Keratinocyte (primary cell): Measurements from ENCODE around the gene SNRK. TPM values are rescaled to one million over a fixed set of nuclear protein-coding genes. Genes with fewer than 3 reads are reported as not detected.

Experiments used
- DNase-seq: peaks from one replicate; pipeline ENCODE4 v3.0.0-alpha.2; 2011; ENCODE audit warnings: low read depth, missing footprints, low spot score
- FAIRE-seq: peaks from 2 replicates; lab custom pipeline; 2011; peaks lifted over from hg19 to GRCh38; lab: Jason Lieb, UNC
- H2AFZ ChIP-seq: 2 replicates; pipeline ENCODE4 v1.6.0; 2012; ENCODE audit warnings: low read length, control low read depth, inconsistent platforms; ENCODE audit not compliant: control insufficient read depth
- H3K27ac ChIP-seq: 2 replicates; pipeline ENCODE4 v1.5.1; 2011; ENCODE audit warnings: low read length; ENCODE audit not compliant: control insufficient read depth, insufficient read depth
- H3K27me3 ChIP-seq: 3 replicates; pipeline ENCODE4 v1.6.0; 2011; ENCODE audit warnings: low read length; ENCODE audit not compliant: control insufficient read depth, insufficient read depth; ENCODE audit errors: extremely low read depth
- H3K36me3 ChIP-seq, 2 experiments: 2 replicates in 1 of 2; 3 replicates in 1 of 2; pipeline ENCODE4 v1.5.1; 2011; ENCODE audit warnings: low read length in 2 of 2, mild to moderate bottlenecking in 1 of 2; ENCODE audit not compliant: control insufficient read depth in 2 of 2, insufficient read depth in 2 of 2; ENCODE audit errors: extremely low read depth in 1 of 2
- H3K4me1 ChIP-seq: 3 replicates; pipeline ENCODE4 v1.5.1; 2011; ENCODE audit warnings: low read length; ENCODE audit not compliant: control insufficient read depth, insufficient read depth; ENCODE audit errors: extremely low read depth
- H3K4me2 ChIP-seq: 3 replicates; pipeline ENCODE4 v1.6.0; 2011; ENCODE audit warnings: low read depth, low read length; ENCODE audit not compliant: control insufficient read depth, insufficient read depth; ENCODE audit errors: extremely low read depth
- H3K4me3 ChIP-seq, 3 experiments: fragments of 200-600 bp in 1 of 3; sonication (generic) in 1 of 3; 2 replicates in 2 of 3; 3 replicates in 1 of 3; pipeline ENCODE4 v1.5.1; 2011 to 2016; ENCODE audit warnings: low read length in 3 of 3, mild to moderate bottlenecking in 3 of 3, control low read depth in 2 of 3, inconsistent platforms in 1 of 3, low read depth in 1 of 3, mixed read lengths in 1 of 3, mixed run types in 1 of 3, moderate library complexity in 1 of 3; ENCODE audit not compliant: control insufficient read depth in 2 of 3, insufficient read depth in 2 of 3; ENCODE audit errors: extremely low read depth in 1 of 3
- H3K79me2 ChIP-seq: 2 replicates; pipeline ENCODE4 v1.6.0; 2012; ENCODE audit warnings: low read length; ENCODE audit not compliant: control insufficient read depth, insufficient read depth
- H3K9ac ChIP-seq: 3 replicates; pipeline ENCODE4 v1.6.0; 2011; ENCODE audit warnings: low read length; ENCODE audit not compliant: control insufficient read depth, insufficient read depth; ENCODE audit errors: extremely low read depth
- H3K9me1 ChIP-seq: 3 replicates; pipeline ENCODE4 v1.6.0; 2011; ENCODE audit warnings: low read length; ENCODE audit not compliant: control insufficient read depth, insufficient read depth; ENCODE audit errors: extremely low read depth
- H3K9me3 ChIP-seq: 2 replicates; pipeline ENCODE4 v1.5.1; 2012; ENCODE audit warnings: low read depth, low read length; ENCODE audit not compliant: control insufficient read depth
- H4K20me1 ChIP-seq: 3 replicates; pipeline ENCODE4 v1.6.0; 2011; ENCODE audit warnings: low read length; ENCODE audit not compliant: control insufficient read depth, insufficient read depth; ENCODE audit errors: extremely low read depth
- CTCF ChIP-seq, 3 experiments: IDR thresholded peaks in 1 of 3; conservative IDR thresholded peaks in 1 of 3; optimal IDR thresholded peaks in 1 of 3; 2 replicates in 2 of 3; 3 replicates in 1 of 3; pipeline versions ENCODE3 to v1.5.1; 2011; ENCODE audit warnings: low read length in 3 of 3, mild to moderate bottlenecking in 3 of 3, moderate library complexity in 2 of 3, control low read depth in 1 of 3, inconsistent platforms in 1 of 3; ENCODE audit not compliant: insufficient read depth in 2 of 3; ENCODE audit errors: extremely low read depth in 1 of 3
- EZH2 ChIP-seq: IDR thresholded peaks from one replicate; pipeline ENCODE4 v1.6.1; 2012; ENCODE audit warnings: inconsistent platforms, mild to moderate bottlenecking, low read length, moderate library complexity
- dilution Hi-C: fragments of 300-500 bp; cut with MboI; formaldehyde crosslinking; loops from one replicate; pipeline ENCODE4 v1.7.0; 2020; ENCODE audit warnings: low sequenced_read_pairs; ENCODE audit not compliant: extremely low pct_ligation_motif_present
- polyA plus RNA-seq, 5 experiments: library from polyadenylated mRNA; depleted of rRNA in 3 of 5; stranded (reverse) in 3 of 5; stranded (forward) in 1 of 5; unstranded in 1 of 5; fragments of >200 nt; gene quantifications; 1 replicate in 1 of 5; 2 replicates in 3 of 5; 3 replicates in 1 of 5; pipeline versions ENCODE4 v1.2.1 to v1.2.3, GENCODE V29; 2011 to 2012; ENCODE audit warnings: missing spikeins in 2 of 5, low read depth in 1 of 5, low replicate concordance in 1 of 5

SNRK gene
- polyA plus RNA-seq, 1 donor (not counting 4 experiments of a cell fraction or from before 2014, with no cell fraction given): 15.7 TPM

- no peak for FAIRE-seq
- H3K4me1 ChIP-seq: no peaks in the 10 kb centered on the region
- H3K9me1 ChIP-seq: no peaks in the 10 kb centered on the region
- H4K20me1 ChIP-seq: no peaks in the 10 kb centered on the region
- no peaks in the 10 kb centered on the region for H3K27me3 ChIP-seq
- no peak overlapping the region for H3K4me3 ChIP-seq
- H2AFZ ChIP-seq: no peak overlapping the region
- no peak overlapping the region for H3K4me2 ChIP-seq
- TF ChIP-seq CTCF (optimal IDR thresholded peaks at IDR 0.05 in 1 of 3, IDR thresholded peaks at IDR 0.05 in 1 of 3, conservative IDR thresholded peaks at IDR 0.05 in 1 of 3; ENCODE audit: extremely low read depth in 1 of 3, insufficient read depth in 2 of 3, low read length in 3 of 3): no peak
- TF ChIP-seq EZH2: no peak
- H3K27ac ChIP-seq: no peak overlapping the region
- peaks cover 39% of the 10 kb centered on the region for H3K79me2 ChIP-seq
- dilution Hi-C loops: no loop called here
- peaks cover 10% of the 10 kb centered on the region for H3K9me3 ChIP-seq
- peaks cover 10 to 13% of the 10 kb centered on the region in 2 experiments for H3K36me3 ChIP-seq
- no peak overlapping the region for H3K9ac ChIP-seq
- DNase-seq: no peak
Measured at GRCh38 chr3:43334976-43335375, 48.6 kb downstream of the SNRK start.

GRCh38 chr3:43335799-43336198 lies 49.5 kb downstream of the SNRK start:
- no peak for FAIRE-seq
- dilution Hi-C loops: no loop called here
- no peaks in the 10 kb centered on the region for H4K20me1 ChIP-seq
- no peak for DNase-seq
- peaks cover 10% of the 10 kb centered on the region for H3K9me3 ChIP-seq
- H3K27ac ChIP-seq: no peak overlapping the region
- peaks cover 10 to 17% of the 10 kb centered on the region in 2 experiments for H3K36me3 ChIP-seq
- H3K9me1 ChIP-seq: no peaks in the 10 kb centered on the region
- H3K4me2 ChIP-seq: no peak overlapping the region
- no peak overlapping the region for H3K4me3 ChIP-seq
- H2AFZ ChIP-seq: no peak overlapping the region
- H3K27me3 ChIP-seq: no peaks in the 10 kb centered on the region
- H3K4me1 ChIP-seq: no peaks in the 10 kb centered on the region
- no peak overlapping the region for H3K9ac ChIP-seq
- TF ChIP-seq EZH2: no peak
- no peak for TF ChIP-seq CTCF (optimal IDR thresholded peaks at IDR 0.05 in 1 of 3, IDR thresholded peaks at IDR 0.05 in 1 of 3, conservative IDR thresholded peaks at IDR 0.05 in 1 of 3; ENCODE audit: extremely low read depth in 1 of 3, insufficient read depth in 2 of 3, low read length in 3 of 3)
- peaks cover 34% of the 10 kb centered on the region for H3K79me2 ChIP-seq
